ENCODE data around the gene ACAA2. TPM values are rescaled to one million over a fixed set of nuclear protein-coding genes. Genes with fewer than 3 reads are reported as not detected.

Gene ACAA2, protein sequence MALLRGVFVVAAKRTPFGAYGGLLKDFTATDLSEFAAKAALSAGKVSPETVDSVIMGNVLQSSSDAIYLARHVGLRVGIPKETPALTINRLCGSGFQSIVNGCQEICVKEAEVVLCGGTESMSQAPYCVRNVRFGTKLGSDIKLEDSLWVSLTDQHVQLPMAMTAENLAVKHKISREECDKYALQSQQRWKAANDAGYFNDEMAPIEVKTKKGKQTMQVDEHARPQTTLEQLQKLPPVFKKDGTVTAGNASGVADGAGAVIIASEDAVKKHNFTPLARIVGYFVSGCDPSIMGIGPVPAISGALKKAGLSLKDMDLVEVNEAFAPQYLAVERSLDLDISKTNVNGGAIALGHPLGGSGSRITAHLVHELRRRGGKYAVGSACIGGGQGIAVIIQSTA
- 48.1 and 49.2 TPM in 2 replicates for total RNA-seq (2014; rRNA removed; shearing (Covaris generic))

DNA sequence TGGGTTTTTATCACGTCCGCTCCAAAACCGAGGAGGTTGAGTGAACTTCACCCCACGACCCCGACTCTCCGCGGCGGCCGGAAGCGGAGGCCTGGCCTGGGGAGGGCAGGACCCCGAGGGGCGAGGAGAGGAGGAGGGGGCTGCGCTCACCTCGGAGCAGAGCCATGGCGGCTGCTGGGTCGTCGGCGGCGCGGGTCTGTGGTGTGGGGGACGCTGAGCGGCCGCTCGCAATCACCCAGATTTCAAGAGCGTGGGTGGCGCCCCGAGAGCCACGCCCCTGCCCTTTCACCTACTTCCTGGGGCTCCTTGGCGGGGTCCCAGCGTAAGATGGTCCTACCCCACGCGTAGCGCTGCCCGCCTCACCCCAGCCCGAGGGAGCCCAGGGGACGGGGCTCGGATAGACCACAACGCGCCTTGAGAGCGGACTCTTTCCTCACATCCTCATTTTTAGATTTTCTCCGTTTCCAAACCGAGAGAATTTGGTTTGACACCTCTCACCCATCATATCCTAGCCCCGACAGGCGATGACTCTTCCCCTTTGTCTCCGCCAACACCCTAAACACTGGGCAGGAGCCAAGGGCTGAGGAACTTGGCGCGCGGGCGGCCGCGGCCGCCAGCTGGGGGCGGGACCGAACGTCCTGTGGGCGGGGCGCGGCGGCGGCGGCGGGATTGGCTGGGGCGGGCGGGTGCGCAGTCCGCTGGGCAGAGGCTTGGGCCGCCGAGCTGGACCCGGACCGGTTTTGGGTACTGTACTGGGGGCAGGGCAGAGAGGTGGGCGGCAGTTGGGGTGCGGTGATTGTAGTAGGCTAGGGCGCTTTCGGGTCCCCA lies at the start of gene ACAA2:
Gene ACAA2, minus strand, starts transcription at position 215 of the 828 bp plus-strand sequence. Its CDS starts 49 bp downstream, at position 166.
- DNase-seq (ENCODE audit: low spot score), result peak; percentile 82

DNA sequence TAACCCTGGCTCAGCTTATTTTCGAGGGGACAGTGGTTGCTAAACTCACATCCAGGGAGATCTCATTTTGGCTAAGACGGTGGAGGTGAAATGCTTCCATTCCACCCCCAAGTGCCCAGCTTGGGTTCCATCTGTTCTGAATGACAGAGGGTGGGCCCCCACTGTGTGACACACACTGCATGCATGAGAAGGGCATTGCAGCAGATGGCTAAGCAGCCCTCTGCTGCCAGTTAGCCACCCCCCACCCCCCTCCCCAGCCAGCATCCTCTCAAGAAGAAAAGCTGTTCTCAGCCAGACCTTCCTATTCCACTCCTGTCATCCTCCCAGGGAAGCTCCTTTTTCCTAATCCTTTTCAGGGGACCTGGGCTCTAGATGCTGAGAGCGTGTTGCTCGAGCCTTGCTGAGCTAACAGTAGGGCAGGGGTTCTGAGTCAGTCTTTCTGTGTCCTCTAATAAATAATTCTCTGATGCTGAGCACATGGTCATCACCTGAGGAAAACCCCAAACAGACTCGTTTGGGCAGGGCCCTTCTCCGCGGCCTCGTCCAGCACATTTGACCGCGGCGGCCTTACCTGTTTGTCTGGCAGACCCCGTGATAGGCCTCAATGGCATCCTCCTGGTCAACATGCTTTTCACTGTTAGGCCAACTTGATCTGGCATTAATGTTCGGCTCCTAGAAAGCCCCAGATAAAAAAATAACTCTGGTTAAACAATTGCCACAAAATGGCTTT lies 49.5 kb upstream of the ACAA2 start:
- DNase-seq (ENCODE audit: low spot score), result no peak

DNA sequence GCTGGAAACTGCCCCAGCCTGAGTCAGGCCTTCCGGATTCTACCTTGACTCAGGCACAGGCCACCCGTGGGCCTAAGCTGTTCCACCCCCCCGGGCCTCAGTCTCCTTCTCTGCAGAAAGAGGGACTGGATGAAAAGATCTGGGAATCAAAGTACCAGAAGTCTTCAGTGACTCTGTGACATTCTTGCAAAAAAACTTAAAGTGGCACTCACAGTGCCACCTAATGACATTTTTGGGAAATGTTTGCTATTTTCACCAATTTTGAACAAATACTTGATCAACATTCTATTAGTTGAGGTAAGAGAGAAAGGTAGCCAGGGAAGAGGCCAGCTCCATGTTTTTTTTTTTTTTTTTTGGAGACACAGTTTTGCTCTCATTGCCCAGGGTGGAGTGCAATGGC lies 48.3 kb upstream of the ACAA2 start:
- DNase-seq (ENCODE audit: low spot score), result no peak

DNA sequence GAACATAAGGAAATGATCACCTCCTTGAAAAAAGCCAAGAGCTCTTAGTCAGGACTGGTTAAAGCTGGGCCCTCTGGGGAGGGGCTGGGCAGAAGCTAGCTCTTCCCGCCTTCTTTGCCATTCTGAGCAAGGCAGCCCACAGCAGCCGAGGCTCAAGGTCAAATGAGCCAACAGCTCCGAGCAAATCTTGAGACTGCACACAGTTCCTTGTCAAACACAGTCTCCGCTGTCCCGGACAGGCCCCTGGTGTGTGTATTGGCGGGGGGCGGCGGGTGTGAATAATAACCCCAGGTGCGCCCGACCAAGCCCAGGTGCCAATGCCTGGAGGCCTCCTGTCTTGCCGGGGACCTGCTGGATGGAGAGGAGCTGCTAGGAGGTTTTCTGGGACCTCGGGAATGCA lies 46.4 kb upstream of the ACAA2 start:
- no peak for DNase-seq (ENCODE audit: low spot score)

DNA sequence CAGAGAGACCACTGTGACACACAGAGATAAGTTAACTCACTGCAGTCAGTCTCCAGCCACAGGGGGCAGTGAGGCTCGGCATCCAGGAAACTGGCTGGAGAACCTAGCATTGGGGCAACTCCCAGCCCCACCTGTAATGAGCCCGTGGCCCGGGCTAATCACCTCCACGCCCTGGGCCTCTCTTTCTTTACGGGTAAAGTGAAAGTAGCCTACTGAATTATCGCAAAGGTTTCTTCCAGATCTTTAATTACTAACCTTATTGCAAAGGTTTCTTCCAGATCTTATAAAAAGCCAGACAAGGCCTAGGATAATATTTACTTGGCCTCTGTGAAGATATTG lies 45.7 kb upstream of the ACAA2 start:
- DNase-seq (ENCODE audit: low spot score), result no peak

DNA sequence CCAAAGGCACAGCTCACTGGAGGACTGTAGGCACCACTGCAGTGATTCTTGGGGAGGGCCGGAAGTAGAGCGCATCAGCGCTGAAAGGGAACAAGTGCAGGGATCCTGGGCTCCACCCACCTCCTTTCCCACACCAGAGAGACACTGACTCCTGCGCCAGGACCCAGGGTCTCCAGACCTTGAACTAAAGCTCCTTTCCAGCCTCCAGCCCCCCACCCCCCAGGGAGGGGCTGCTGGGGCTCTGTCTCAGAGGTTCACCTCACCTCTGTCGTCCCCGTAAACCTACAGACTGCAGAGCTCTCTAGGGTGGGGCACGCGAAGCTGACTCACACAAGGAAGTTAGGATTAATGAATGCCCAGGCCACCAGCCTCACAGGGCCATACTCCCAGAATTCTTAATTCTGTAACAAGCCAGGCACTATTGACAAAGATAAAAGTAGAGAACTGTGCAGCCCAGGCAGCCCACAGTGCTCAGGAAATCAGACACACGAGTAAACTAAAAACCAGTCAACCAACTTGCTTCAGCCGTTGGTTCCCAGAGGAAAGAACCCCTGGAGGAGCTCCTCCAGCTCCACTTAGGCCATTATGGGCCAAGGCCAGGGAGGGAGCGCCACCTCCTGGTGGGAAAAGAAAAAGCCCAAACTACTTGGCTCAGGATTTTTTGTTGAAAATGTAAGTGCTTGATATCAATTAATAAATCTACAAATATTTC lies 45.1 kb upstream of the ACAA2 start:
- DNase-seq (ENCODE audit: low spot score), result peak; percentile 85

DNA sequence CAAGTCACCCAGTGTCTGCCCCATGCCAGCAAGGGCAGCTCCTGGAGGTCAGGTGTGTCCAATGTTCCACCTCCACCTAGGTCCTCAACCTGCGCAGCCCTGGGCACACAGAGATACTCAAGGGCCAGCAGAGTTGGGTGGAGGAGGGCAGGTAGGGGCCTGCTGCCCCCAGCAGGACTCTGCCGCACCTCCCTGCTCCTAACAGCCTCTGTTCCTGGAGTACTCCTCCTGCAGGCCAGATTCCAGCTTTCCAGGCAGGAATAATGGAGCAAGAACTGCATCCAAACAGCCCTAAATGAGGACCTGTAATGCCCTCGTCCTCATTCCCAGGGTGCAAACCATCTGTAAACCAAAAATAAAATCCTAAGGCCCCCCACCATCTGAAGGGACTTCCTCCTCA lies 44.4 kb upstream of the ACAA2 start:
- DNase-seq (ENCODE audit: low spot score), result no peak

DNA sequence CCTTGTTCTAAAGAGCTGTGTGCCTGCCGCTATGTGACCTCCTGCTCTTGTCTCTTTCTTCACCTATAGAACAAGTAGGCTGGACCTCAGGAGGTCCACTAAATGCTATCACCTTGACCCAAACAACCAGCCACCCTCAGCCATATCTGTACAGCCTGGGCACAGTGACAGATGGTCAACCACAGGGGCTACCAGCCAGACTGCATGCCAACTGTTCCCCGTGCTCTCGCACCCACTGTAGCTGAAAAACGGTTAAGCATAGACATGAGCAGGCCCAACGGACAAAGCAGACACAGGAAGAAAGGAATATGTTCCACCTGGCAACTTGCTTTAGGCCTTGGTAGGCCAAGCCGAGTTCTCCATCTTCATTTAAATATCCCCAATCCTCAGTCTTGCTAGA lies 43.2 kb upstream of the ACAA2 start:
- no peak for DNase-seq (ENCODE audit: low spot score)

DNA sequence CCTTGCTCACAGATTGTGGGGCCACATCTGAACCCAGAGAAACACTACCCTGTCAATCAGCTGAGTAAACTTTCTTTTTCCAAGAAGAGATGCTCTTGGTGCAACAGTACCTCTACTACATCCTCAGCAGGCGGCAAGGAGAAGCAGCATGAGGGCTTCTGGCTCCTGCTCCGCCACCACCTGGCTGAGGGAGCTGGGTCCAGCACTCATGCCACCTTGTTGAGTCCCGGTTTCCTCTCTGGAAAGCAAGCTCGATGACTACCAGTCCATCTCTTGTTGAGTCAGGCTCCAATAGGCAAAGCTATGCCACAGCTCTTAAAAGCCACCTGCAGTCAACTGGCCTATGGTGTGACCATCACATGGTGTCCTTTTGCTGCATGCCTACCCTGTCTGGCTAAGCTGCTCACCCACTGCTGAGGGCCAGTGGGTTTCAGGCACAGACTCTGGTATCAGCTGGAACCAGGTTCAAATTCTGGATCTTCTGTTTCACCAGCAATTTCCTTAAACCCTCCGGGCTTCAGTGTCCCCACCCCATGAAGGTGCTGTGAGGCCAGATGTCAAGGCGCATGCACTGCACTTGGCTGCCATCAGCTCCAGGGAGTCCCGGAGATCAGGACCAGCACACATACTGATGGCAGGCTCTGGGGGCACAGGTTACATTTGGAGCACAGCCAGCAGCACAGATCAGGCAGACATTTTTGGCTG lies 42.5 kb upstream of the ACAA2 start:
- DNase-seq (ENCODE audit: low spot score), result no peak

DNA sequence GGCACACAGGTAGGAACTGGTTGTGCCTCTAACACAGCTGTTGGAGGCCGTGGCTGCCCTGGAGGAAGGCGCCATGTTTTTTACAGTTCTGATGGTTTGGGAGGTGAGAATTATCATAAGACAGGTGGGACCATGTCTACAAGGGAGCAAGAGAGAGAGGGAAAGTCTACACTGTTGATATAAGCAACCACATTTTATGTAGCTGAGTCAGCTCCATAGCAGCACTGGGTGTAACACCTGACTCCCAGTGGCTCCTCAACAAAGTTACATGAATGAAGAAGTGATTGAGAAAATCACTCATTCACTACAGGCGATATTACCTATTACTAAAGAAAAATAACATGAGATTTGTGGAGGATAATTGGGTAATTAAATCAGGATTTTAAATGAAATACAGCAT lies 41.3 kb upstream of the ACAA2 start:
- DNase-seq (ENCODE audit: low spot score), result no peak

DNA sequence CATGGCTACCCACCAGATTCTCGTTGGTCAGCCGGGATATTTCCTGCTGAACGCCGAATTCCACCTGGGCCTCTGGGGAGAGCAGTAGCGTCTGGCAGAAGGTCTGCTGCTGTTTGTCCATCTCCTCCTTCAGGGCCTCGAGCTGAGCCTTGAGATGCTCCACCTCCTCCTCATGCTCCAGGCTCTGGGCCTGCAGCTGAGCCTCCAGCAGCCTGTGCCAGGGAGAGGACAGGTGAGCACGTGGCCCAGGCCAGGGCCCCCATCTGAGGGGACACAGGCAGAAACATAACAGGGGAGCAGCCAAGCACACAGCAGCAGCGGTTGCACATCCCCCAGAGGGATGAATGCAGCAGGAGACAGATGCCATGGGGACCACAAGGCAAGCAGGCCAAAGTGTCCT lies 40.1 kb upstream of the ACAA2 start:
- no peak for DNase-seq (ENCODE audit: low spot score)

DNA sequence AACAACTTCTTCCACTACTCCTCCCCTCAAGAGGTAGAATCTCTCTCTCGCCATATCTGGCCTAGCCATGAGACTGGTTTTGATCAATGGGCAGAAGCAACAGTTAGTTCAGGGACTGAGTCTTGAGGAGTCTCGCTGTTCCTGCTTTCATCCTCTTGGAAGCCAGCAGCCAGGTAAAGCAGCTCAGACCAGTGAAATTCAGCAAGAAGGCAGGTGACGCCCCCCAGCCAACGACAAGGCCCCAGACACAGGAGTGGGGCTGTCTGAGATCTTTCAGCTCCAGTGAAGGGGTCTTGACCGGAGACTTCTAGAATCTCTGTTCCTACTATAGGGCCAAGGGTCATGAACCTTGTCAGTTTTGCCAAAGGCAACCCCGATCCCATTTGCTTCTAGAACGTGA lies 39.7 kb upstream of the ACAA2 start:
- no peak for DNase-seq (ENCODE audit: low spot score)

DNA sequence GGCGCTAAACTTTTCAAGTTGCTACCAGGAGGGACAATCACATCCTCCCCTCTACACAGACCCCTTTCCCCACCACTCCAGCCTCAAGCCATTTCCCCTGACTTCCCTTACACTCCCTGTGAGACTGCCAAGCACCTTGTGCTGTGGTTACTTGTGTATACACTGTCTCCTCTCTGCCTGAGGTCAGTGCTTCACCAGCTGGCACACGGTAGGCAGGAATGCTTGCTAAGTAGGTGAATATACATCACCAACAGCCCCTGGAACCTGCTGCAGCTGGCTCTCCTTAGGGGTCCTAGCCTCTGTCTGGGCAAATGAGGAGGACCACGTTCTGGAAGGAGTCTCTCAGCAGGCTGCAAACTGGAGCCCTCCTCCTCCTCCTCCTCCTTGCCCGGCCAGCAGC lies 38.3 kb upstream of the ACAA2 start:
- DNase-seq (ENCODE audit: low spot score), result no peak

DNA sequence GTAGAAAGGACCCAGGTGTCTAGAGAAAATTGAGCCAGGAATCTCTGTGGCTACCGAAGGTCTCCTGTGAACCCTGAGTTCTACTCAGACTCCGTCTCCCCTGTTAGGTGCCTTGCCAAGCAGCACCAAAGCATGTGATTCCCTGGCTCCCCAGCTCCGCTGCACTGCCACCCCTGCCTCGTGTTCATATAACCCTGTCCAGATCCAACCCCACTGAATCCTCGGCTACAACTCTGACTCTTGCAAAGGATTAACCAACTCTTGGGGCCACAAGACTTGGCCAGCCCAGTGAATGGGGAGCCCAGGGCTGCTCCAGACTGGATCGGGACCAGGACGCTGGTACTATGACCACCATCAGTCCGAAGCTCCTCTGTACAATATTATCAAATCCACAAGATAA lies 37.3 kb upstream of the ACAA2 start:
- DNase-seq (ENCODE audit: low spot score), result no peak

DNA sequence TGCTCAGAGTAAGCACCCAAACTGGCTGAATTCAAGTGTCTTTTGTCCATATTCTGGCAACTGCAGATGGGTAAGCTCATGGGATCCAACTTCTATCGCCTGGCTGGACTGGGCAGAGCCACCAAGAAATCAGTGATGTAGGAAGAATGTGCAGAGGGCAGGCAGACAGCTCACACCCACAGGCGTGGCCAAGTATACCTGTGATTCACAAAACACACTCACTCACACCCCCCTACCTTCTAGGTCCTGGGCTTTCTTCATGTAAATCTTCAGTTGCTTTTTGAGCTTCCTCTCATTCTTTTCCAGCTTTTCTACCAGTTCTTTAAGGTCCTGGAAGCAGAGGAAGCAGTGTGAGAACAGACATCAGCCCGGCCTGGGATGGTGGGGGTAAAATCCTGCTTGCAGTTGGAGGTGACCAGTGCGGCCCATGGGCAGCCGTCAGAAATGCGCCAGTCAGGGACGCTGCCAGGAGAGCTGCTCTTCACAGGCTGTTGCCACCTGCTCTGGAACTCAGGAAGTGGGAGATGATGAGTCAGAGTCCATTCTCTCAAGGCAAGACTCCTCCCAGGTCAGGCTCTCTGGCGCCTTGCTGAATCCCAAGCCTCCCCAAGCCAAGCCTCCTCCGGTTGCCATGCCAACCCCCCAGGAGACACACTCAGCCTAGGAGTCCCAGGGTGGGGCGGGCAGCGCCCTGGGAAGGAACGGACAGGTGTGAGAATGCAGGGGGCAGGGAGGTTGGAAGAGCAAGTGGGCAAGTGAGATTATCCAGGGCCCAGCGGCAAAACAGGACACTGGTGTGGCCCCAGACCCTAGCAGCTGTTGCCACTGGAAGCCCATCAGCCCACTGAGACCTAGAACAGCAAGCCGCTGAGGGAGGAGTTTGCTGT lies 36.2 kb upstream of the ACAA2 start:
- peak; percentile 97 for DNase-seq (ENCODE audit: low spot score)

DNA sequence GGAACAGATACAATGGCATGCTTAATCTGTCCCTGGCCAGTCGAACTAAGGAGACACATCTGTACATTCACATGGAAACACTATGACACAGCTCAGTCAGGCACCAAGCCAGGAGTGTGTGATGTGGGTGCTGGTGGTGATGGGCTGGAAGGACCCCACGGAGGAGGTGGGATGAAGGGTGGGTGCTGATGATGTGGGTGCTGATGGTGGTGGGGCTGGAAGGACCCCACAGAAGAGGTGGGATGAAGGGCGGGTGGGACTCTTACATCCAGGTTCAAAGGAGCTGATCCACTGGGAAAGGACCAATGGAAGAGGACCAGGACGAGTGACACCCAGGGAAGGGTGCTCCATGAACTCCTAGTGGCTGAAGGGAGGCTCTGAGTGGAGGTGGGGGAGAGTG lies 34.8 kb upstream of the ACAA2 start:
- no peak for DNase-seq (ENCODE audit: low spot score)

DNA sequence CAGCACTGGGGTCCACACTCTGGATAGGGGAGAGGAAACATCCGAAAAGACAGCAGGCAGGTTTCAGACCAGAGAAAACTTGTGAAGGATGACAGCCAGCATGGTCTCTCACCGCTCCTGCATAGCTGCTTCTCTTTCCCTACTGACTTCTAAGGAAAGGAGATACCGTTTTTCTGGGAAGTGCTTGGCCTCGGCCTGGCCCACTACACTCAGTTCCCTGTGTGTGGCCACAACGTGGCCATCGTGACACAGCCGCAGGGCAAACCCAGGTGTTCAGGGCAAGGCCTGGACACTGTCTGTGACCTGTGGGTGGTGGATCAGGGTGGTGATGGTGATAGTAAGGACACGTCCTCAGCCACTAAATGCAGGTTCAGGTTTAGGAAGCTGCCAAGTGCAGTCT lies 34.2 kb upstream of the ACAA2 start:
- no peak for DNase-seq (ENCODE audit: low spot score)

DNA sequence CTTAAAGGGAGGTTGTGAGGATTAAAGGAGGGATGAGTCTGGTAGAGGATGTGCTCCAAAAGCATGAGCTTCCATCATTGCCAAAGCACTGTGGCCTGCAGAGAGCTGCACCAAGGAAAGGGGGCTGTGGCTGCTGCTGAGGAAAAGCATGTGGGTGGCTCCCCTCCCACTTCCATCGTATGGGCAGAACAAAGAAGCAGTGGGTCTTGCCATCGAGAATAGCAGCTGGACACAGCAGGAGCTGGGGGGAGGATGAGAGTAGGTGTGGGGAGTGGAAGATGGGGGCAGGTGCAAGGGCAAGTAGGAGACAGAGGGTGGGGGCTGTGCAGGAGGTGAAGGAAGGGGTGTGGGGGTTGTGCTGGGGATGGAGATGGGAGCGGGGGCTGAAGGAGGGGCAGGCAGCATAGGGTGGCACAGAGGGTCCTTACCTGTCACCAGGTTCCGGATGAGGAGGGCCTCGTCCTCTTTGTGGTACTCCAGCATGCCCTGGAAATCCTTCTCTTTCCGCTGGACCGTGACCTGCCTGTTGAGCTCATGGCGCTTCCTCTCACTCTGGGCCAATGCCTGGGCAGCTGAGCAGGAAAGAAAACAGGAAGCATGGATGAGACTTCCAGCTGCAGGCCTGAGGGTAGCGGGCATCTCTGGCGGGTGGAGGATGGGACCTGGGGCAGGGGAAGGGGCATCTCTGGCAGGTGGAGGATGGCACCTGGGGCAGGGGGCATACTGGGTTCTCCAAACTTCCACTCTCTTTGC lies 33.6 kb upstream of the ACAA2 start:
- DNase-seq (ENCODE audit: low spot score), result no peak

DNA sequence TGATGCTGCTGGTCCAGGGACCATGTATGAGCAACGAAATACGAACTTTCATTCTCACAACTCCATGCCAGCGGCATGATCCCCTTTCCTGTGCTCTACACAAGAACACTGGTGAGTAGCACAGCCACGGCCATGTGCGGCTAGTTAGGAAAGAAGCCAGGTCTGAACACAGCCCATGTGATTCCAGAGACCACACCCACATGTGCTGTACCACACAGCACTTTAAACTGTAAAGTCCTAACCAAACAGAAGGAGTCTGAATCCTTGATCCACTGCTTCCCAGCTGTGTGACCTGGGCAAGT lies 33.0 kb upstream of the ACAA2 start:
- no peak for DNase-seq (ENCODE audit: low spot score)
